ENCODE data around the gene ETFB. TPM values are rescaled to one million over a fixed set of nuclear protein-coding genes. Genes with fewer than 3 reads are reported as not detected.

ETFB gene
- total and polyA plus RNA-seq, 4 donors = 129 to 713 (median 467) TPM

DNA sequence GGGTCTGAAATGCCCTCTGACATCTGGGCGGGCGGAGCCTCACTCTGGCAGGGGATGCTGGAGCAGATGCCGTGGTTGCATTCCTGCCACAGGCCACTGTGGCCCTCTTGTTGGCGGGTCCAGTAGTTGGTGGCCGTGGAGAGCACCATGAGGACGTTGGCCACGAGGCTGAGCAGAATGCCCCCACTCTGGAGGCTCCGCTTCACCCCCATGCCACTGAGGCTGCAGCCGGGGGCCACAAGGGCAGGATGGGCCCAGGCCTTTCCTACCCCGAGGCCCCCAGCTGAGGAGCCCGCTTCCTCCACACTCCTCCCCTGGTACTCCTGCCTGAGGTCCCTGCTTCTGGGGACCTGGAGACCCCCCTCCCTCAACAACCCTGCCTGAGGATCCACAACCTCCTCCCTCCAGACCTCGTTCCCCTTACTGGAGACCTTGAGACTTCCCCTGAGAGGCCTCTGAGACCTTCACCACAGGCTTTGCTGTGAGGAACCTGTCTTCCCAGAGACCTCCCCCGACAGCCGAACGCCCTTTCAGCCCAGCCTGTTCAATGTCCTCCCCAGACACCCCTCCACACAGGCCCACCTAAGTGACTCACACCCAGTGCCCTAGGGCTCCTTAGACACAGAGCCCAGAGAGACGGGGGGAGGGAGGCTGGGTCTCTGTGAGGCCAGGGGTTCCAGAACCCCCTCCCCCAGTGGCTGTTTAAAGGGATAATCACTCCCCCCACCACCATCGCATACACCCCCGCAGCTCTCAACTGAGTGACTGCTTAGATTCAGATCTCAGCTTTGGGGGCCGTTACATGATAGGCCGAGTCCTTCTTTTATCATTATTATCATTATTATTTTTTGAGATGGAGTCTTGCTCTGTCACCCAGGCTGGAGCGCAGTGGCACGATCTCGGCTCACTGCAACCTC, 2.4 kb upstream of the ETFB start, which contains the start of gene CLDND2:
Gene CLDND2, minus strand, starts transcription at position 638 of the 917 bp plus-strand sequence. Its CDS starts 426 bp downstream, at position 212.
- H3K4me1 ChIP-seq (ENCODE audit: control insufficient read depth in 4 of 4, insufficient read depth in 4 of 4, low read length in 3 of 4) = peaks cover 0 to 31% (median 21%) of the 10 kb centered on the region in 4 donors
- peak within 1 kb of the TSS in 1 of 2 donors; percentile 62 for H3K9ac ChIP-seq (ENCODE audit: low read depth in 1 of 2, low read length in 2 of 2)
- no peaks in the 10 kb centered on the region for H3K36me3 ChIP-seq (ENCODE audit: control insufficient read depth in 4 of 4, insufficient read depth in 3 of 4, low read depth in 1 of 4, low read length in 3 of 4)
- H3K4me3 ChIP-seq (ENCODE audit: low read depth in 1 of 3, low read length in 3 of 3) = peak within 1 kb of the TSS; percentile 58 to 78 (median 72)
- no peaks in the 10 kb centered on the region for H3K27me3 ChIP-seq (ENCODE audit: control insufficient read depth in 4 of 4, insufficient read depth in 4 of 4, low read length in 3 of 4)
- no peak for DNase-seq (ENCODE audit: low spot score)
- WGBS = 76% methylated on average over 23 of the region's 23 CpGs
- H3K27ac ChIP-seq (ENCODE audit: low read depth in 1 of 2, low read length in 2 of 2) = peak within 1 kb of the TSS; percentile 69 to 98
- TF ChIP-seq HNF4G (IDR thresholded peaks at IDR 0.05) = no peak
- no peak for TF ChIP-seq JUND (IDR thresholded peaks at IDR 0.05)
- no peak for TF ChIP-seq HNF4A (conservative IDR thresholded peaks at IDR 0.05)
- TF ChIP-seq RAD21 (IDR thresholded peaks at IDR 0.05) = no peak
- no peak for TF ChIP-seq GABPA (IDR thresholded peaks at IDR 0.05 in 1 of 2, conservative IDR thresholded peaks at IDR 0.05 in 1 of 2)
- no peak for TF ChIP-seq NR2F2 (IDR thresholded peaks at IDR 0.05)
- no peak for TF ChIP-seq MAX (IDR thresholded peaks at IDR 0.05)
- no peak for TF ChIP-seq SP1 (IDR thresholded peaks at IDR 0.05)
- H3K9me3 ChIP-seq (ENCODE audit: control insufficient read depth in 4 of 4, low read length in 3 of 4) = no peaks in the 10 kb centered on the region

DNA sequence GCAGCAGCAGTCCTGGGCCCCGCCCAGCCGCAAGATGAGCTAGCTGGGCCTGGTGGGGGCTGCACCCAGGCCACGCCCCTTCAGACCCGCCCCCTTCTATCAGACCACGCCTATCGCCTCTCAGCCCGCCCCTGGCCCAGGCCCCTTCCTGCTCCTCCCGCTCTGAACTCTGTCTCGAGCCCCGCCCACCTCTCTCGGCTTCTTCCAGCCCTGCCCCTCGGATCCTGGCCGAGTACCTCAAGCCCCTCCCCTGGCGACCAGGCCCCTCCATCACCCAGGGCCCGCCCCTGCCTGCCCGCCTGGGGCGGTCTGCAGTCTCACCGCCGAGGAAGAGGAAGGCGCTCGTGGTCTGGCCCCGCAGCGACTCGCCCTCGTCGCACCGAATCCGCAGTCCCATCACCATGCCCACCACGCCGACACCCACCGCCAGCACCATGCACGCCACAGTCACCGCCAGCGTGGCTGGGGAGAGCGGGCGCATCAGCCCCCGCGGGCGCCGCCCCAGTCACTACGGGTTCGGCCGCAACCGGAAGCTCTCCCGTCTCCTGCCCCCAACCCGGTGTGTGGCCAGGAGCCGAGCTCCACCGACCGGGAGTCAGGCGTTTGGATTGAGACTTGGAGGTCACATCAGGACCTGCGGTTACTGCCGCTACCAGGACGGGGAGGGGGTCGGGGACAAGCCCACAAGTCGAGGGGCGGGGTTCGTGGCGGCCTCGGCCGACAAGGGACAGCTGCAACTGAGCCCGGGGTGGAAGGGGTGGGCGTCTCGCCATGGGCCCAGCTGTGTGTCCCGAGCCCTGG, 1.6 kb upstream of the ETFB start:
- WGBS = 3% methylated on average over 64 of the region's 64 CpGs
- no peaks in the 10 kb centered on the region for H3K9me3 ChIP-seq (ENCODE audit: control insufficient read depth in 4 of 4, low read length in 3 of 4)
- peak overlapping the region; percentile 86 to 98 for H3K9ac ChIP-seq (ENCODE audit: low read depth in 1 of 2, low read length in 2 of 2)
- H3K4me1 ChIP-seq (ENCODE audit: control insufficient read depth in 4 of 4, insufficient read depth in 4 of 4, low read length in 3 of 4) = peaks cover 0 to 39% (median 24%) of the 10 kb centered on the region in 4 donors
- H3K27me3 ChIP-seq (ENCODE audit: control insufficient read depth in 4 of 4, insufficient read depth in 4 of 4, low read length in 3 of 4) = no peaks in the 10 kb centered on the region
- peak overlapping the region; percentile 71 to 82 (median 78) for H3K4me3 ChIP-seq (ENCODE audit: low read depth in 1 of 3, low read length in 3 of 3)
- no peaks in the 10 kb centered on the region for H3K36me3 ChIP-seq (ENCODE audit: control insufficient read depth in 4 of 4, insufficient read depth in 3 of 4, low read depth in 1 of 4, low read length in 3 of 4)
- TF ChIP-seq, protein P1, sequence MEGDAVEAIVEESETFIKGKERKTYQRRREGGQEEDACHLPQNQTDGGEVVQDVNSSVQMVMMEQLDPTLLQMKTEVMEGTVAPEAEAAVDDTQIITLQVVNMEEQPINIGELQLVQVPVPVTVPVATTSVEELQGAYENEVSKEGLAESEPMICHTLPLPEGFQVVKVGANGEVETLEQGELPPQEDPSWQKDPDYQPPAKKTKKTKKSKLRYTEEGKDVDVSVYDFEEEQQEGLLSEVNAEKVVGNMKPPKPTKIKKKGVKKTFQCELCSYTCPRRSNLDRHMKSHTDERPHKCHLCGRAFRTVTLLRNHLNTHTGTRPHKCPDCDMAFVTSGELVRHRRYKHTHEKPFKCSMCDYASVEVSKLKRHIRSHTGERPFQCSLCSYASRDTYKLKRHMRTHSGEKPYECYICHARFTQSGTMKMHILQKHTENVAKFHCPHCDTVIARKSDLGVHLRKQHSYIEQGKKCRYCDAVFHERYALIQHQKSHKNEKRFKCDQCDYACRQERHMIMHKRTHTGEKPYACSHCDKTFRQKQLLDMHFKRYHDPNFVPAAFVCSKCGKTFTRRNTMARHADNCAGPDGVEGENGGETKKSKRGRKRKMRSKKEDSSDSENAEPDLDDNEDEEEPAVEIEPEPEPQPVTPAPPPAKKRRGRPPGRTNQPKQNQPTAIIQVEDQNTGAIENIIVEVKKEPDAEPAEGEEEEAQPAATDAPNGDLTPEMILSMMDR (IDR thresholded peaks at IDR 0.05; ENCODE audit: low read depth, low read length, missing input control) = peak; percentile 1
- peak; percentile 33 to 40 for TF ChIP-seq EGR1 (IDR thresholded peaks at IDR 0.05; ENCODE audit: low read depth in 2 of 2)
- TF ChIP-seq MAX (IDR thresholded peaks at IDR 0.05) = peak; percentile 78
- TF ChIP-seq YY1 (IDR thresholded peaks at IDR 0.05) = peak; percentile 59
- no peak for TF ChIP-seq FOXA2 (IDR thresholded peaks at IDR 0.05)
- TF ChIP-seq, protein P2, sequence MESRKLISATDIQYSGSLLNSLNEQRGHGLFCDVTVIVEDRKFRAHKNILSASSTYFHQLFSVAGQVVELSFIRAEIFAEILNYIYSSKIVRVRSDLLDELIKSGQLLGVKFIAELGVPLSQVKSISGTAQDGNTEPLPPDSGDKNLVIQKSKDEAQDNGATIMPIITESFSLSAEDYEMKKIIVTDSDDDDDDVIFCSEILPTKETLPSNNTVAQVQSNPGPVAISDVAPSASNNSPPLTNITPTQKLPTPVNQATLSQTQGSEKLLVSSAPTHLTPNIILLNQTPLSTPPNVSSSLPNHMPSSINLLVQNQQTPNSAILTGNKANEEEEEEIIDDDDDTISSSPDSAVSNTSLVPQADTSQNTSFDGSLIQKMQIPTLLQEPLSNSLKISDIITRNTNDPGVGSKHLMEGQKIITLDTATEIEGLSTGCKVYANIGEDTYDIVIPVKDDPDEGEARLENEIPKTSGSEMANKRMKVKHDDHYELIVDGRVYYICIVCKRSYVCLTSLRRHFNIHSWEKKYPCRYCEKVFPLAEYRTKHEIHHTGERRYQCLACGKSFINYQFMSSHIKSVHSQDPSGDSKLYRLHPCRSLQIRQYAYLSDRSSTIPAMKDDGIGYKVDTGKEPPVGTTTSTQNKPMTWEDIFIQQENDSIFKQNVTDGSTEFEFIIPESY (IDR thresholded peaks at IDR 0.05) = no peak
- peak; percentile 37 to 63 for TF ChIP-seq RXRA (IDR thresholded peaks at IDR 0.05)
- TF ChIP-seq REST (IDR thresholded peaks at IDR 0.05) = peak; percentile 88
- TF ChIP-seq SP1 (IDR thresholded peaks at IDR 0.05) = peak; percentile 91
- no peak for TF ChIP-seq ATF3 (IDR thresholded peaks at IDR 0.05)
- TF ChIP-seq RAD21 (IDR thresholded peaks at IDR 0.05) = peak; percentile 52 to 56
- peak in 1 of 2 donors; percentile 42 for TF ChIP-seq HNF4A (conservative IDR thresholded peaks at IDR 0.05)
- TF ChIP-seq FOXA1 (IDR thresholded peaks at IDR 0.05) = no peak
- TF ChIP-seq TAF1 (conservative IDR thresholded peaks at IDR 0.05) = peak; percentile 25
- TF ChIP-seq GABPA (IDR thresholded peaks at IDR 0.05 in 1 of 2, conservative IDR thresholded peaks at IDR 0.05 in 1 of 2) = peak in 1 of 2 donors; percentile 57
- peak; percentile 3 for TF ChIP-seq NR2F2 (IDR thresholded peaks at IDR 0.05)
- peak in 1 of 2 donors; percentile 31 for TF ChIP-seq JUND (IDR thresholded peaks at IDR 0.05)
- TF ChIP-seq HNF4G (IDR thresholded peaks at IDR 0.05) = no peak
- H3K27ac ChIP-seq (ENCODE audit: low read depth in 1 of 2, low read length in 2 of 2) = peak overlapping the region; percentile 98 to 99
- DNase-seq (ENCODE audit: low spot score) = peak; percentile 99

All from liver (tissue), 9 donors.